Smooth muscle cell (in vitro differentiated cells): ENCODE results near the gene CEACAM8. TPM values are rescaled to one million over a fixed set of nuclear protein-coding genes. Genes with fewer than 3 reads are reported as not detected.
"Not testable (repeated sequence)": the region's sequence is repeated elsewhere in the genome, so short reads cannot be mapped to it uniquely, and the experiment has no call there.

Source experiments
- DNase-seq: peaks from one replicate; lab custom pipeline; 2025; ENCODE audit not compliant: unreplicated experiment; lab: John Stamatoyannopoulos, UW
- H2AFZ ChIP-seq: fragments of 200-600 bp; sonication (generic); 2 replicates; pipeline ENCODE4 v1.6.0; 2016; ENCODE audit warnings: antibody characterized with exemption, low read depth, mild to moderate bottlenecking
- H3F3A ChIP-seq: fragments of 200-600 bp; sonication (generic); 2 replicates; pipeline ENCODE4 v1.6.0; 2017; ENCODE audit warnings: antibody characterized with exemption, low read depth
- H3K27ac ChIP-seq: fragments of 200-600 bp; sonication (generic); 2 replicates; pipeline ENCODE4 v1.5.1; 2016; ENCODE audit warnings: low read depth, mild to moderate bottlenecking
- H3K27me3 ChIP-seq: fragments of 200-600 bp; sonication (generic); 2 replicates; pipeline ENCODE4 v1.6.1; 2016; ENCODE audit warnings: low read depth, mild to moderate bottlenecking
- H3K36me3 ChIP-seq: fragments of 200-600 bp; sonication (generic); 2 replicates; pipeline ENCODE4 v1.5.1; 2016; ENCODE audit warnings: low read depth
- H3K4me1 ChIP-seq: fragments of 200-600 bp; sonication (generic); 2 replicates; pipeline ENCODE4 v1.5.1; 2016; ENCODE audit warnings: low read depth
- H3K4me2 ChIP-seq: fragments of 200-600 bp; sonication (generic); 2 replicates; pipeline ENCODE4 v1.6.0; 2016; ENCODE audit warnings: mild to moderate bottlenecking
- H3K4me3 ChIP-seq: fragments of 200-600 bp; sonication (generic); 2 replicates; pipeline ENCODE4 v1.5.1; 2016; ENCODE audit warnings: mild to moderate bottlenecking
- H3K79me2 ChIP-seq: fragments of 200-600 bp; sonication (generic); 2 replicates; pipeline ENCODE4 v1.6.0; 2016; ENCODE audit warnings: low read depth, mild to moderate bottlenecking
- H3K9ac ChIP-seq: fragments of 200-600 bp; sonication (generic); 2 replicates; pipeline ENCODE4 v1.6.0; 2016; ENCODE audit warnings: low read depth
- H3K9me3 ChIP-seq: fragments of 200-600 bp; sonication (generic); replicated peaks from 2 replicates; pipeline ENCODE4 v1.5.1; 2016; ENCODE audit warnings: low read depth
- H4K20me1 ChIP-seq: fragments of 200-600 bp; sonication (generic); 2 replicates; pipeline ENCODE4 v1.6.0; 2016; ENCODE audit warnings: low read depth
- CTCF ChIP-seq: fragments of 200-600 bp; sonication (generic); IDR thresholded peaks from 2 replicates; pipeline ENCODE4 v1.5.1; 2017; ENCODE audit warnings: borderline replicate concordance, mild to moderate bottlenecking, antibody characterized with exemption; ENCODE audit not compliant: insufficient read depth, poor library complexity, severe bottlenecking
- WGBS: methylation state at CpG from one replicate; pipeline ENCODE4 v1.1.7; 2016; ENCODE audit warnings: low lambda C conversion rate; 5-methylcytosine and 5-hydroxymethylcytosine counted together
- polyA plus RNA-seq: library from polyadenylated mRNA; unstranded; fragments of >200 nt; fragmentation: Nextera tagmentation; extraction: Ambion mirVana; gene quantifications from 2 replicates; pipeline ENCODE4 v1.2.1, GENCODE V29; 2016
- total RNA-seq: library from RNA; depleted of rRNA; stranded (reverse); fragments of >200 nt; gene quantifications from 2 replicates; pipeline ENCODE4 v1.2.3, GENCODE V29; 2014

The CEACAM8 gene
- not detected in 2 replicates for total RNA-seq
- polyA plus RNA-seq, result not detected in 2 replicates

GRCh38 chr19:42594617-42595489, at the start of gene CEACAM8:
Gene CEACAM8, minus strand, starts transcription at chr19:42594924. Its CDS starts 96 bp downstream, at chr19:42594828.
- DNase-seq, result no peak
- Histone ChIP-seq H3K9ac (no peak within 1 kb of the TSS), H3K4me2 (no peak within 1 kb of the TSS)

GRCh38 chr19:42639324-42640092, 44.8 kb upstream of the CEACAM8 start:
- not testable (repeated sequence) for H3K27me3 ChIP-seq, H3K9ac ChIP-seq, H3K27ac ChIP-seq, H3K4me3 ChIP-seq, H3K79me2 ChIP-seq, H3K4me1 ChIP-seq, H3K36me3 ChIP-seq, DNase-seq, H3K4me2 ChIP-seq, H2AFZ ChIP-seq, H4K20me1 ChIP-seq, H3F3A ChIP-seq
- WGBS, result 91% methylated on average over 25 of the region's 58 CpGs
- peaks cover 13% of the 10 kb centered on the region for H3K9me3 ChIP-seq

More at GRCh38 chr19:42594617-42595489, at the start of gene CEACAM8:
- Histone ChIP-seq H3F3A (no peaks in the 10 kb centered on the region), H2AFZ (no peak within 1 kb of the TSS), H3K4me3 (no peak within 1 kb of the TSS), H3K36me3 (no peaks in the 10 kb centered on the region), H4K20me1 (no peaks in the 10 kb centered on the region), H3K4me1 (no peaks in the 10 kb centered on the region), H3K9me3 (peaks cover 5% of the 10 kb centered on the region), H3K79me2 (no peaks in the 10 kb centered on the region), H3K27ac (no peak within 1 kb of the TSS), H3K27me3 (no peaks in the 10 kb centered on the region)
- WGBS, result 65% methylated on average over 9 of the region's 10 CpGs
- TF ChIP-seq CTCF, result no peak

- Histone ChIP-seq H3K36me3 (no peaks in the 10 kb centered on the region), H3K9ac (no peak overlapping the region), H3K9me3 (peaks cover 5% of the 10 kb centered on the region), H3K27me3 (no peaks in the 10 kb centered on the region), H3K4me1 (no peaks in the 10 kb centered on the region), H3K4me2 (no peak overlapping the region), H4K20me1 (no peaks in the 10 kb centered on the region), H3K4me3 (no peak overlapping the region), H2AFZ (no peak overlapping the region), H3K79me2 (no peaks in the 10 kb centered on the region), H3K27ac (no peak overlapping the region), H3F3A (no peaks in the 10 kb centered on the region)
- WGBS, result 77% methylated on average over 1 of the region's 1 CpG
- DNase-seq, result no peak
- no peak for TF ChIP-seq CTCF
Observed at GRCh38 chr19:42635233-42635539, 40.5 kb upstream of the CEACAM8 start.

GRCh38 chr19:42634409-42635232, 39.9 kb upstream of the CEACAM8 start:
- H2AFZ ChIP-seq, result no peak overlapping the region
- no peak for TF ChIP-seq CTCF
- no peaks in the 10 kb centered on the region for H4K20me1 ChIP-seq
- H3K79me2 ChIP-seq, result no peaks in the 10 kb centered on the region
- no peak overlapping the region for H3K9ac ChIP-seq
- DNase-seq, result no peak
- no peaks in the 10 kb centered on the region for H3K36me3 ChIP-seq
- peaks cover 7% of the 10 kb centered on the region for H3K9me3 ChIP-seq
- no peak overlapping the region for H3K27ac ChIP-seq
- 68% methylated on average over 5 of the region's 5 CpGs for WGBS
- H3K4me2 ChIP-seq, result no peak overlapping the region
- H3K4me1 ChIP-seq, result no peaks in the 10 kb centered on the region
- no peaks in the 10 kb centered on the region for H3F3A ChIP-seq
- H3K27me3 ChIP-seq, result no peaks in the 10 kb centered on the region
- no peak overlapping the region for H3K4me3 ChIP-seq
